ENCODE results near the gene KLHDC7A.

The KLHDC7A gene

GRCh38 chr1:18482721-18483425 is 2.1 kb downstream of the KLHDC7A start:
- no peak overlapping the region for H3K4me3 ChIP-seq (ENCODE audit: low read length)
- no peak for TF ChIP-seq ZNF274 (IDR thresholded peaks at IDR 0.05; ENCODE audit: low read depth, low read length)

- TF ChIP-seq ZNF274 (IDR thresholded peaks at IDR 0.05; ENCODE audit: low read depth, low read length) = no peak
- H3K4me3 ChIP-seq (ENCODE audit: low read length) = no peak overlapping the region
Observed at GRCh38 chr1:18484276-18484675, 3.5 kb downstream of the KLHDC7A start.

- no peak for TF ChIP-seq ZNF274 (IDR thresholded peaks at IDR 0.05; ENCODE audit: low read depth, low read length)
- H3K4me3 ChIP-seq (ENCODE audit: low read length) = no peak overlapping the region
Observed at GRCh38 chr1:18484721-18485120, 4.0 kb downstream of the KLHDC7A start.

GRCh38 chr1:18485227-18485626 is 4.5 kb downstream of the KLHDC7A start:
- no peak for TF ChIP-seq ZNF274 (IDR thresholded peaks at IDR 0.05; ENCODE audit: low read depth, low read length)
- no peak overlapping the region for H3K4me3 ChIP-seq (ENCODE audit: low read length)

GRCh38 chr1:18486195-18486594 is 5.5 kb downstream of the KLHDC7A start:
- H3K4me3 ChIP-seq (ENCODE audit: low read length) = no peak overlapping the region
- TF ChIP-seq ZNF274 (IDR thresholded peaks at IDR 0.05; ENCODE audit: low read depth, low read length) = no peak

GRCh38 chr1:18489417-18490143 is 8.8 kb downstream of the KLHDC7A start:
- no peak for TF ChIP-seq ZNF274 (IDR thresholded peaks at IDR 0.05; ENCODE audit: low read depth, low read length)
- no peak overlapping the region for H3K4me3 ChIP-seq (ENCODE audit: low read length)

- no peak for TF ChIP-seq ZNF274 (IDR thresholded peaks at IDR 0.05; ENCODE audit: low read depth, low read length)
- no peak overlapping the region for H3K4me3 ChIP-seq (ENCODE audit: low read length)
Observed at GRCh38 chr1:18491168-18491567, 10.4 kb downstream of the KLHDC7A start.

GRCh38 chr1:18494304-18494703 is 13.6 kb downstream of the KLHDC7A start:
- no peak overlapping the region for H3K4me3 ChIP-seq (ENCODE audit: low read length)
- TF ChIP-seq ZNF274 (IDR thresholded peaks at IDR 0.05; ENCODE audit: low read depth, low read length) = no peak

- H3K4me3 ChIP-seq (ENCODE audit: low read length) = no peak overlapping the region
- no peak for TF ChIP-seq ZNF274 (IDR thresholded peaks at IDR 0.05; ENCODE audit: low read depth, low read length)
Observed at GRCh38 chr1:18495635-18496034, 14.9 kb downstream of the KLHDC7A start.

- no peak for TF ChIP-seq ZNF274 (IDR thresholded peaks at IDR 0.05; ENCODE audit: low read depth, low read length)
Observed at GRCh38 chr1:18496056-18496455, 15.3 kb downstream of the KLHDC7A start.

GRCh38 chr1:18496497-18497235 is 15.9 kb downstream of the KLHDC7A start:
- no peak overlapping the region for H3K4me3 ChIP-seq (ENCODE audit: low read length)
- TF ChIP-seq ZNF274 (IDR thresholded peaks at IDR 0.05; ENCODE audit: low read depth, low read length) = no peak

More at GRCh38 chr1:18496056-18496455, 15.3 kb downstream of the KLHDC7A start:
- no peak overlapping the region for H3K4me3 ChIP-seq (ENCODE audit: low read length)

- no peak overlapping the region for H3K4me3 ChIP-seq (ENCODE audit: low read length)
- TF ChIP-seq ZNF274 (IDR thresholded peaks at IDR 0.05; ENCODE audit: low read depth, low read length) = no peak
Observed at GRCh38 chr1:18501833-18502232, 21.1 kb downstream of the KLHDC7A start.

- no peak overlapping the region for H3K4me3 ChIP-seq (ENCODE audit: low read length)
- no peak for TF ChIP-seq ZNF274 (IDR thresholded peaks at IDR 0.05; ENCODE audit: low read depth, low read length)
Observed at GRCh38 chr1:18504609-18505008, 23.9 kb downstream of the KLHDC7A start.

- no peak overlapping the region for H3K4me3 ChIP-seq (ENCODE audit: low read length)
- TF ChIP-seq ZNF274 (IDR thresholded peaks at IDR 0.05; ENCODE audit: low read depth, low read length) = no peak
Observed at GRCh38 chr1:18505666-18506065, 24.9 kb downstream of the KLHDC7A start.

GRCh38 chr1:18508084-18508483 is 27.4 kb downstream of the KLHDC7A start:
- no peak for TF ChIP-seq ZNF274 (IDR thresholded peaks at IDR 0.05; ENCODE audit: low read depth, low read length)
- H3K4me3 ChIP-seq (ENCODE audit: low read length) = no peak overlapping the region
